Measurements from ENCODE around the gene KCNQ1. TPM values are rescaled to one million over a fixed set of nuclear protein-coding genes. Genes with fewer than 3 reads are reported as not detected.

Gene KCNQ1
- total and polyA plus RNA-seq, 2 donors (not counting 1 experiment from before 2014, with no cell fraction given): 21.5 to 28.8 TPM

- WGBS (ENCODE audit: insufficient coverage): 92% methylated on average over 32 of the region's 33 CpGs
- Histone ChIP-seq H3K4me1 (ENCODE audit: control insufficient read depth in 2 of 2, insufficient read depth in 2 of 2, low read length in 2 of 2) (no peaks in the 10 kb centered on the region), H3K36me3 (replicated peaks in 1 of 2; ENCODE audit: control extremely low read depth in 1 of 2, control insufficient read depth in 1 of 2, extremely low read depth in 1 of 2, insufficient read depth in 2 of 2, low read length in 1 of 2) (no peaks in the 10 kb centered on the region), H3K9me3 (ENCODE audit: control extremely low read depth in 1 of 3, control insufficient read depth in 2 of 3, insufficient read depth in 1 of 3, low read length in 2 of 3) (peaks cover 0 to 3% (median 1%) of the 10 kb centered on the region in 3 donors), H3K27me3 (replicated peaks in 1 of 4; ENCODE audit: control extremely low read depth in 1 of 4, control insufficient read depth in 3 of 4, insufficient read depth in 4 of 4, low read length in 3 of 4) (no peaks in the 10 kb centered on the region), H3K4me3 (ENCODE audit: control extremely low read depth in 1 of 5, extremely low read depth in 1 of 5, insufficient read depth in 1 of 5, low read depth in 2 of 5, low read length in 4 of 5) (no peak overlapping the region), H4K20me1 (ENCODE audit: control insufficient read depth, insufficient read depth, low read length, poor library complexity, severe bottlenecking) (no peaks in the 10 kb centered on the region), H2AFZ (ENCODE audit: insufficient read depth, low read depth, low read length, poor library complexity, severe bottlenecking) (no peak overlapping the region), H3K79me2 (ENCODE audit: control insufficient read depth, insufficient read depth, low read length) (no peaks in the 10 kb centered on the region), H3K4me2 (replicated peaks; ENCODE audit: low read depth, low read length, poor library complexity, severe bottlenecking) (no peak overlapping the region), H3K27ac (ENCODE audit: low read length in 2 of 2) (no peak overlapping the region), H3K9ac (ENCODE audit: low read length) (no peak overlapping the region)
- no peak for TF ChIP-seq CTCF (IDR thresholded peaks at IDR 0.05)
- no peak for TF ChIP-seq EZH2 (IDR thresholded peaks at IDR 0.05; ENCODE audit: borderline replicate concordance, insufficient read depth, low read depth, low read length, poor library complexity, severe bottlenecking)
- intact Hi-C loops (cut with micrococcal nuclease): no loop called here
- ChIA-PET CTCF (no interaction called here), POLR2A (no interaction called here)
- DNase-seq: no peak
- Mint-ChIP-seq H3K9me3 (ENCODE audit: insufficient read depth) (peaks cover 2% of the 10 kb centered on the region), H3K27me3 (peaks cover under 1% of the 10 kb centered on the region), H3K4me1 (no peaks in the 10 kb centered on the region), H3K27ac (no peak overlapping the region), H3K4me3 (no peak overlapping the region)
- no peak for ATAC-seq (ENCODE audit: low read depth)
These were observed 316.6 kb downstream of the KCNQ1 start for GRCh38 chr11:2761131-2762030.

GRCh38 chr11:2762031-2762380 is 317.2 kb downstream of the KCNQ1 start:
- Mint-ChIP-seq H3K4me1 (no peaks in the 10 kb centered on the region), H3K27ac (no peak overlapping the region), H3K4me3 (no peak overlapping the region), H3K9me3 (ENCODE audit: insufficient read depth) (peaks cover 2% of the 10 kb centered on the region), H3K27me3 (peaks cover 4% of the 10 kb centered on the region)
- ChIA-PET POLR2A (no interaction called here), CTCF (no interaction called here)
- H3K4me2 ChIP-seq (replicated peaks; ENCODE audit: low read depth, low read length, poor library complexity, severe bottlenecking): no peak overlapping the region
- no peak overlapping the region for H2AFZ ChIP-seq (ENCODE audit: insufficient read depth, low read depth, low read length, poor library complexity, severe bottlenecking)
- DNase-seq (no peak), ATAC-seq (ENCODE audit: low read depth) (no peak)
- no peak overlapping the region for H3K27ac ChIP-seq (ENCODE audit: low read length in 2 of 2)
- H3K9me3 ChIP-seq (ENCODE audit: control extremely low read depth in 1 of 3, control insufficient read depth in 2 of 3, insufficient read depth in 1 of 3, low read length in 2 of 3): peaks cover 0 to 3% (median 1%) of the 10 kb centered on the region in 3 donors
- WGBS (ENCODE audit: insufficient coverage): 88% methylated on average over 10 of the region's 10 CpGs
- intact Hi-C loops (cut with micrococcal nuclease): no loop called here
- H3K4me1 ChIP-seq (ENCODE audit: control insufficient read depth in 2 of 2, insufficient read depth in 2 of 2, low read length in 2 of 2): no peaks in the 10 kb centered on the region
- no peak overlapping the region for H3K4me3 ChIP-seq (ENCODE audit: control extremely low read depth in 1 of 5, extremely low read depth in 1 of 5, insufficient read depth in 1 of 5, low read depth in 2 of 5, low read length in 4 of 5)
- H3K36me3 ChIP-seq (replicated peaks in 1 of 2; ENCODE audit: control extremely low read depth in 1 of 2, control insufficient read depth in 1 of 2, extremely low read depth in 1 of 2, insufficient read depth in 2 of 2, low read length in 1 of 2): peaks cover 0 to under 1% of the 10 kb centered on the region in 2 experiments
- H4K20me1 ChIP-seq (ENCODE audit: control insufficient read depth, insufficient read depth, low read length, poor library complexity, severe bottlenecking): no peaks in the 10 kb centered on the region
- no peak overlapping the region for H3K9ac ChIP-seq (ENCODE audit: low read length)
- no peak for TF ChIP-seq EZH2 (IDR thresholded peaks at IDR 0.05; ENCODE audit: borderline replicate concordance, insufficient read depth, low read depth, low read length, poor library complexity, severe bottlenecking)
- TF ChIP-seq CTCF (IDR thresholded peaks at IDR 0.05): no peak
- no peaks in the 10 kb centered on the region for H3K27me3 ChIP-seq (replicated peaks in 1 of 4; ENCODE audit: control extremely low read depth in 1 of 4, control insufficient read depth in 3 of 4, insufficient read depth in 4 of 4, low read length in 3 of 4)
- H3K79me2 ChIP-seq (ENCODE audit: control insufficient read depth, insufficient read depth, low read length): no peaks in the 10 kb centered on the region

Data from B cell (primary cell).